ENCODE data around the gene ATIC.

DNA sequence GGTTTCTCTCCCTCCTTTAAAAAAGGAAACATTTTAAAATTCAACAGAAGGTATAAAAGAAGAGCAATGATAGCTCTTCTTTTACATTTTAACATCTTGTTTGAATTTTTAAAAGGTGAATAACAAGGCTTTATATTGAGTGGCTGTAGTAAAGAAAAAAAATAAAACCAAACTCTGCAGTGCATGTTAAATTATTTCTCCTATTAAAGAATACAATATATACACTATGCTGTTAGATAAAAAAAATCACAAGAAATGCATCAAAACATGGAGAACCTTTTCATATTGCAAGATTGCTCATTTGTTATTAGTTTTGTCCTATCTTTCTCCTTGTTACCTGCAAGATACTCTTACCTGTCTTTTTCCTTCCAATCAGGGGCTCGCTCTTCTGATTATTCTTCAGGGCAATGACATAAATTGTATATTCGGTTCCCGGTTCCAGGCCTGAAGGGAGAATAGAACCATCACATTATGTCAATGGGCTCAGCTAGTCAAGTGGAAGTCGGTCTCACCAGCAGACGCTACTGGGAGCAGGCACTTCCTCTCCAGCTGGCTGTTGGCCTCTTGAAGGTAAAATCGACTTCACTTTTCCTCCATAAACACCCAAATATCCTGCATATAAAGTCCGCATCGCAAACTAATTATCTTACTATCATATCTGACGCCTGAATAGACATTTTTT, 61.2 kb downstream of the ATIC start:
- TF ChIP-seq CTCF (IDR thresholded peaks at IDR 0.05): no peak
- TF ChIP-seq POLR2A (IDR thresholded peaks at IDR 0.05): no peak
- no peak for TF ChIP-seq POLR2AphosphoS5 (IDR thresholded peaks at IDR 0.05)
